NCI-H1694 (cell line): ENCODE measurements around the gene RPL26.
"Not testable (repeated sequence)": the region's sequence is repeated elsewhere in the genome, so short reads cannot be mapped to it uniquely, and the experiment has no call there.

Experiments used
- DNase-seq: peaks from one replicate; lab custom pipeline; 2025; lab: John Stamatoyannopoulos, UW

Gene RPL26

DNA sequence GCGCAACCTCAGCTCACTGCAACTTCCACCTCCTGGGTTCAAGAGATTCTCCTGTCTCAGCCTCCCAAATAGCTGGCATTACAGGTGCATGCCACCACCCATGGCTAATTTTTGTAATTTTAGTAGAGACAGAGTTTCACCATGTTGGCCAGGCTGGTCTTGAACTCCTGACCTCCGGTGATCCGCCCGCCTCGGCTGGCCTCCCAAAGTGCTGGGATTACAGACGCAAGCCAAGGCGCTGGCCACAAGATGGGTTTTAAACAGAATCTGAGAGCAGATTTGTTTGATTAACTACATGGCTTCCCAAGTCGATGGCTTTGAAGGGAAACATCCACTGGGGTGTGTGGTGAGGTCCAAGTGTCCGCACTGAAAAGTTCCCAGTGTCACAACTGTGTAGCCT, 11.5 kb upstream of the RPL26 start:
- not testable (repeated sequence) for DNase-seq

DNA sequence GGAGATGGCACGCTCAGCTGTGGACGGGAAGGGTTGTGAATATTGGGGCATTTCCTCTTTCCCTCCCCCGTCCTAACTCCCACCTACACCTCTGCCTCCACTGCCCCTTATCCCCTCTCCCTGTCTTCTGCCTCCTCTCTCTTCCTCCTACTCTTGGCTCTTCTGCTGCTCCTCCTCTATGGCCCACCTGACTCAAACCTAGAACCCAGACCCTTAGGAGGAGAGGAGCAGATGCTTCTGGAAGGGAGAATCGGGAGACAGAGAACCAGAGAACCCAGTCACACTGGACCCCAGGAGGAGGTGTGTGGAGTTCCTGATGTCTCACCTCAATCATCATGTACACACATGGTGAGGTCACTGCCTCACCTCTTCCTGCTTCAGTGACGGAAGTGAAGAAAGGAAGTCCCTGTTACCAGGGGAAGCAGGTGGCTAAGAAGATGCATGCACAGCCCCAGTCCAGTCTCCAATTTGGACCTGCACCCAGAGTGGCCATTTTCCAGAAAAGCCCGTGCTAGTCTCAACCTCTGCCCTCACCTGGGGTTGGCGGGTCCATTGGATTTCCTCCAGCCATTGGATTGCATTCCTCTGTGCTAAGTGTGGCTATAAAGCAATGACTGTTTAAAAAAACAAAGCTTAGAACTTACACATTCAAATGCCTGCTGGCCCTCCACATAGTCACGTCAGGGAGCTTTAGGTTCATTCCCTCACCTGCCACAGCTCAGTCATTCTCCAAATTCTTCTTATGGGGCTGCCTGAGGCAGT, 10.7 kb upstream of the RPL26 start:
- DNase-seq: no peak

DNA sequence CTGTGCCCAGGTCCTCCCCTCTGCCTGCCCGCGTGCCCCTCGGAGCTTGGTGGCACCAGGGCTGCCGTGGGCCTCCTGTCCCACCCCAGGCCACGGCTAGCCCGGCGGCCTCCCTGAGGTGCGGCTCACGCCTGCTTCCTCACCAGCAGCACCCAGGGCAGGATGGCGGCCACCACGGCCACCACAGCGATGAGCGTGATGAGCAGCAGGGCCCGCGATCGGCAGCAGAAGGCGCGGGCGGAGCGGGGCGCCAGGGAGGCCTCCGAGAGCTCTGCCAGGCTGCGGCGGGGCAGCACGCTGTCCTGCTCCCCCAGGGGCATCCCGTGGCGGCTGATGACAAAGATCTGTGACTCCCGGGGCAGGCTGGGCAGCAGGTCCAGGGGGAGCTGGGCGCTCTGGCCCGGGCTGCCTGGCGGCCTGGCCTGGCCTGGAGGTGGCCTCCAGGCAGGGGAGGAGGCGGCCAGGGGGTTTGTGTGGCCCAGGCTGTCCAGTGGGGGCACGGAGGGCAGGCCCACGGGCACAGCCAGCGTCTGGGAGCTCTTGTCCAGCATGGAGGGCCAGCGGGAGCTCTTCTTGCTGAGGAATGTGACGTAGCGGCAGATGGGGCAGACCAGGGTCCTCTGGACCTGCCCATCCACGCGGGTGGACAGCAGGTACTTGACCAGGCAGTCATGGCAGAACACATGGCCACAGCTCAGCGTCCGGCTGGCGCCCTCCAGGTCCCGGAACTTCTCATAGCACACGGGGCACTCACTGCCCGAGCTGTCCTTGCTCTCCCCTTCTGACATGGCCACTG, 9.9 kb upstream of the RPL26 start:
- no peak for DNase-seq

DNA sequence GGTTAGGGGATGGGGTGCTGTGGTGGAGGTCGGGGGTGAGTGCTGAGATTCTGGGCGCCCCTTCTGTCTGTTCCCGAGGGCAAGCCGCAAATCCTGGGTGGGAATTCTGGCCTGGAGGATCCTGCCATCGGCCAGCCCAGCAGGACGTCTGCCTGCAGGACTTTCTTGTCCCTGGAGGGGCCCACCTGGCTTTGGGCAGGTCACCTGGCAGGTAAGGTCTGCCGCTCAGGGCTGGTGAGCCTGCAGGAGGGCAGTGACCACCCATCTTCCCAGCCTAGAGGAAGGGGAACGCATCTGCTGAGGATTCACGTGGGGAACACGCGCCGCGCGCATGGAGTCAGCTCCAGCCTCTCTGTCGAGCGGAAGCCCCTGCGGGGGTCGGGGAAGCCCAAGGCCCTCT, 9.3 kb upstream of the RPL26 start:
- no peak for DNase-seq

DNA sequence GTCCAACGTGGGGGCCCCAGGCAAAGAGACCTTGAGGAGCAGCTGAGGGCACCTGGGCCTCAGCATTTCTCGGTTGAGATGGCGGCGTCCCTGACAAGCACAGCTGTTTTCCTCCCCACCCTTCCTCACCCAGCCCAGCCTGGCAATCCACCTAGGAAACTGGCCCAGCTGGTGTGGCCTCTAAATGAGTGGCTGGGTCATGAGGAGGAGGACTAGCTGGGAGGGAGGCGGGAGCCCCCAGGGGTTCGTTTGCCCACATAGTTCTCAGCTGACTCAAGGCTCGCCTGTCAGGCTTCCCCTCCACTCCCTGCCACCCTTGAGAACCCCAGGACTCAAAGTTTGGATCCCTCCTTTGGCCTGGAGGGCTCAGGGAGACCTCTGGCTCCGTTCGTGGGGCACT, 8.7 kb upstream of the RPL26 start:
- no peak for DNase-seq

DNA sequence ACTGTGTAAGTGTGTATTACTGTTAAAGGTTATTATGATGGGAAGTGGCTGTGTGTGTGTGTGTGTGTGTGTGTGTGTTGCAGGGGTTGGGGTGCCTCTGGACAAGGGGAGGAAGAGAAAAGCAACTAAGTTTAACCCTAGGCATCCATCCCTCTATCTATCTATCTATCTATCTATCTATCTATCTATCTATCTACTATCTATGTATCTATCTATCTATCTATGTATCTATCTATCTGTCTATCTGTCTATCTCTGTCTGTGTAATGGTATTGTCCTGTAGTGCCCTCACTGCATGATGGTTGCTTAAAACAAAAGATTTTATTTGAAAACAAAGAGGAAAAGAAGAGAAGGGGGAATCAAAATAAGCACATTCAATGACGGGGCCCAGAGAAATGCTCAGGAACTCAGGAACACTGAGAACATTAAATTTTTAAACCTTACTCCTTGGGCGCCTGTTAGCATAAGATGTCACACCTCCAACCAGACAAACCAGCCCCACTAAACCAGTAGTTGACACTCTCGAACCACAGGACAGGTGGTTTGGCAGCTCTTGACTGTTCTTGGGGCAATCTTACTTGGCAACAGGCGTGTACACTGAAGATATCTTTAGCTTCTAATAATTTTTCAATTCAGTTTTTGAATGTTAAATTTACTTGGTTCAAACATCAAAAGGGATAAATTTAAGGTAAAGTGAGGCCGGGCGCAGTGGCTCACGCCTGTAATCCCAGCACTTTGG, 5.1 kb upstream of the RPL26 start:
- DNase-seq: no peak

DNA sequence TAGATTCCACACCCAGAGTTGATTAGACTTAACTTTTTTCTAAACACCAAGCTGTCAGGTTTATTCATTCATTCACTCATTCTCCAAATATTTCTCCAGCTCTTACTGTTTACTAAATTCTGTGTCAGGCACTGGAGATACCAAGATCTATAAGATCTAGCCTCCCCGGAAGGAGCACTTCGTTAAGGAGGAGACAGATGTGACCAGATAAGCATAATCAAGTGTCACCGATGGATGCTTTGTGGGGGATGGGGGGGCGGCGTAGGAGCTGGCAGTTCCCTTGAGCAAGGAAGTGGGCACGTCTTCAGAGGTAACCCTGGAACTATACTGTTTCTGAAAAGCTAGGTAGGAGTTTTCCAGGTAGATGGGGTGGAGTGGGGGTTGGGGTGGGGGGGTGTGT, 3.8 kb upstream of the RPL26 start:
- DNase-seq: no peak

DNA sequence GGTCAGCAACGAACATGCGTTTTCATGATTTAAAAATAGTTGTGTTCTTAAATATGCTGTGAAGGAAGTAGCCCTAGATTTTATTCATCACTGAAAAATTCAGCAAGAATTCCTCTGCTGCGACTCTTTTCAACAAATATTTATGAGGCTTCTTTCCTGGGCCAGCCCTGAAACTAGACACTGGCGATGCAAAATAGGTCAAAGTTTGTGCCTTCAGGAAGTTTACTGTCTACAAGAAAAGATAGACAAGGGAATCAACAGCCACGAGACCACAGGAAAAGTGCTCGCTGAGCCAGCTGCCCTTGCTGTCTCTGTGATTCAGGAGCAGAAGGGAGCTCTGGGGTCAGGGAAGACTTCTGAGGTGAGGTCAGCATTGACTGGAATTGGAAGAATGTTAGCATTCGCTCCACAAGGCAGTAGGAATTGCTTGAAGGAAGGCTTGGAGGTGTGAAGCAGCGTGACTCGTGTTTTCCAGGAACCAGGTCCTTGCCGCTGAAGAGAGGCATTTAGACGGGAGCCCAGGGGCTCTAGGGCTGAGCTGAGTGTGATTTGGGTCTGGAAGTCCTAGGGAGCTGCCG, 1.9 kb upstream of the RPL26 start:
- no peak for DNase-seq

DNA sequence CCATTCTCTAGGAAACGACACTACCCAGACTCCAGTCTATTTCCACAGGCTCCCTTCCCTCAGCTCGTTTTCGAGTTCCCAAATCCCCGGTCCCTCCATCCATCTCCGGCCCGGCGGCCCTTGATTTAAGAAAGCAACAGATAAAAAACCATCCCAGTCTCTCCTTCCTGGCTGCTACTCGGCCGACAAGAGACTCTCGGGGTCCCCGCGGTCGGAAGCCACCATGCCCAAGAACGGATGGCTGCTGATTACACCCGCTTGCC, 182 bp downstream of the RPL26 start:
- no peak for DNase-seq

DNA sequence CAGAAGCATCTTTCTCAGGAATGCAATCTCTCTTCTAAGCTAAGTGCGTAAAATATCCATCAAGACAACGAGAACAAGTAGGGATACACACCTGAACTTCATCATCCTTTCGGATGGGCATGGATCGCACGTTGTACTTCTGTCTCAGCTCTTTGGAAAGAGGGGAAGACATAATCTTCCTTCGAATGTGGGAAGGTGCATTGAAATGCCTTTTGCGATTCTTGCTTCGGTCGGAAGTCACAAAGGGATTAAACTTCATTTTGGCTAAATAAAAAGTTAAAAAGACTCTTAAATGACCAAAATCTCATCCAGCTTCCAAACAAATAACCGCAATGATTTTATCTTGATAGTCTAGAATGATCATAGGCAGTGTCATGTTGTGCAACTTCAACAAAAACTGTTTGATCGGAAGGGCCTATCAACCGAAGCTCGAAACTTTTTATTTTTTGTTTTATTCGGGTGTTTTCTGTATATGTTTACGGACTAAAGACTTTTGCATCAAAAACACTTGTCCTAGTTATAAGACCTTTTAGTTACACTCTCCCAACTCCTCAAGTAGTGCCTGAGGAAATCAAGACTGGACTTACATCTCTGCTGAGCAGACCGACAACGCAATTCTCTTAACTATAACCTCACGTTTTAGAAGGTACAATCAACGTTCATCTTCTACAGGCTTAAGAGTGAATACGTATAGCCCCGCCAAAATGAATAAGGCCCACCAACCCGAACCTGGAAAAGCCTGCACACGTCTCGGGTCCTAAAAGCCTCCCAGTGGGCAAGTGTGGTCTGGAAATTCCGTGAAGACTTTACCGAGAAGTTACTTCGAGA, 727 bp downstream of the RPL26 start:
- DNase-seq: peak; percentile 16

DNA sequence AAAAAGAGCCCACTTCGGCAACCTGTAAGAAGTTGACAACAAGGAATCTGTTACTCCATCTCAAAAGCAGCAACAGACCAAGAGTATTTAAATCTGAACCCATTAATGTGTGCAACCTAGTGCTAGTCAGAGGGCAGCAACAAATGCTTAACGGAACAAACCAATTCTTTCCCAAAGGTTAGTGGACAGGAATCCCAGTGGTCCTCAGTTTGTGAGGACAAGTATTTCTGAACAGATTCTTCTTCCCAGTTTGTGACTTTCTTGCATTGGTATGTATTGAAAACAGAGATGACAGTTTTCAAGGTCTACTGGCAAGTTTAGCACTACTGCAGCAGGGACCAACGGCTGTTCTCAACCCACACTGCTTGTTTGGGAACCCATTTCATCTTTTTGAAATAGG, 2.9 kb downstream of the RPL26 start:
- no peak for DNase-seq

DNA sequence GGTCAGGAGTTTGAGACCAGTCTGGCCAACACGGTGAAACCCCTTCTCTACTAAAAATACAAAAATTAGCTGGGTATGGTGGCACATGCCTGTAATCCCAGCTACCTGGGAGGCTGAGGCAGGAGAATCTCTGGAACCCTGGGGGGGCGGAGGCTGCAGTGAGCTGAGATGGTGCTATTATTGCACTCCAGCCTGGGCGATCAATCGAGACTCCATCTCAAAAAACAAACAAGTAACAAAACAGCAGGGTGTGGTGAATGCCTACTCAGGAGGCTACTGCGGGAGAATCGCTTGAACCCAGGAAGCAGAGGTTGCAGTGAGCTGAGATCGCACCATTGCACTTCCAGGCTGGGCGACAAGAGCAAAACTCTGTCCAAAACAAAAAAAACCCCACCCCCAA, 4.9 kb downstream of the RPL26 start:
- not testable (repeated sequence) for DNase-seq

DNA sequence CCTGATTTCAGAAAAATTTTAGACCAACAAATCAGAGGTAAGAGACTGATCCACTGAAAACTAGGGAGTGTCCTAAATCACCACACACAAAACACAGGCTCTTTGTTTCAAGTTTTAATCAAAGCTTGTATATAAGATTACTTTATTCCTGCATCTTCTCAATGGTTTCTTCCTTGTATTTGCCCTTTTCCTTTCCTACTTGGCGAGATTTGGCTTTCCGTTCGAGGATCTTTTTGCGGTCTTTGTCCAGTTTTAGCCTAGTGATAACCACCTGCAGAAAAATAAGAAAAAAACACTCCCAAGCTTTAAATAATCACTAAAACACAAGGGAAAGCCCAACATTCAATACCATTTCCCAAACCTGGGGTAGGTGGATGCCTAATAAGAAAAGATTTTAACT, 5.6 kb downstream of the RPL26 start:
- no peak for DNase-seq

DNA sequence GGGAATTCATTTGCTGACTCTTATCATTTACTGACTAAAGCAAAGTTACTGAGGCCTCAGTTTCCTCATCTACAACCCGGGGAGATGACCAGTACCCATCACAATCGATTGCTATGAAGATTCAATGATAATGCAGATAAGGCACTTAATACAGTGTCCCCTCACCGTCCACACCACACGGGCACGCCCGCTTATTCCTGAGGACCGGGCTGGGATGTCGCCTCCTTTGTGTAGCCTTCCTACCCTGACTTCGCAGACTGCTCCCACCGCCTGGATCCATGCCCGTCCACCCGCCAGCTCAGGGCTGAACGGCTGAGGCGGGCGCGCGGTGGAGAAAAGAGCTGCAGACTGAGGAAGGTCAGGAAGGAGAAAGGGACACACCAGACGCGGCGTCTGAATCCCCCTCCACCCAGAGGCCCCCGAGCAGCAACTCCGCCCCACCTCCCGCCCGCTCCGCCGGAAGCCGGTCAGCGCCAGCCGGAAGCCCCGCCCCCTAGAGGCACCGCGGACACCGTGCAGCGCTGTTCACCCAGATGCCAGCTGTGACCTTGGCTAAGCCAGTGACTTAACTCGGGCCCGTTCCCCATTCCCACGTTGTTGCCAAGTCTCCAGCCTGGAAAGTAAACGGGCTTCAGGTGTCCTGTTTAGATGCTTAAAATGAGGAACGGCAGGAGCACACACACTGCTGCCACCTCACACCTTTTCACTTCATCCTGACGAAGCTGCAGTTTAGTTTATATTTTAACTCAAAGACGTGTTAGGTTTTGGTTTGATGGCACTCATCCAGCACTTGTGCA, 6.5 kb downstream of the RPL26 start, which contains the start of gene KRABD2:
KRABD2 (minus strand) TSS at position 434 of the 797 bp plus-strand sequence.
- DNase-seq: peak; percentile 87

DNA sequence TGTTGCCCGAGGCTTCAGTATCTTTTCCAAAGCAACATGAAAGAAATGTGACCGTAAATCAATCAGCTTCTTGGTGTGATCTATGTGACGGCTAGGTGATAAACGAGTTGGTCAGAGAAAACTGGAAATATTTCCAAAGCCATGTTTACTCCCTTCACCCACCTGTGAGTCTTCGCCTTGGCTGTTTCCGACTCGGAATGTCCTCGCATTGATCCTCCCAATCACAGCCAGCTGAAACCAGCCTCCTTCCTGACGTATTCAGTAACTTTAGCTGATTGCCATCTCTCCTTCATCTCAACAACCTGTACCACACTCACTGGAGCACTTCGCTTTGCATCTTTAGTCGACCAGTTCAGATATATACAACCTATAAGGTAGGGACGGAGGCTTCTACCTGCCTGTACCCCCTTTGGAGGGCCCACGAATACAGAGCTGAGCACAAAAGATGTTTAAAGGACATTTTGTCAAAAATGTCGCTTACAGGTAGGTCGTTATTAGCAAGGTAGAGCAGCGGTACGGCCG, 7.2 kb downstream of the RPL26 start:
- no peak for DNase-seq

DNA sequence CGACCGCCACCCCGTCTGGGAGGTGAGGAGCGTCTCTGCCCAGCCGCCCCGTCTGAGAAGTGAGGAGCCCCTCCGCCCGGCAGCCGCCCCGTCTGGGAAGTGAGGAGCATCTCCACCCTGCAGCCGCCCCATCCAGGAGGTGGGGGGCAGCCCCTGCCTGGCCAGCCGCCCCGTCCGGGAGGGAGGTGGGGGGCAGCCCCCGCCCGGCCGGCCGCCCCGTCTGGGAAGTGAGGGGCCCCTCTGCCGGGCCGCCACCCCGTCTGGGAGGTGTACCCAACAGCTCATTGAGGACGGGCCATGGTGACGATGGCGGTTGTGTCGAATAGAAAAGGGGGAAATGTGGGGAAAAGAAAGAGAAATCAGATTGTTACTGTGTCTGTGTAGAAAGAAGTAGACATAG, 9.1 kb downstream of the RPL26 start:
- DNase-seq: not testable (repeated sequence)

DNA sequence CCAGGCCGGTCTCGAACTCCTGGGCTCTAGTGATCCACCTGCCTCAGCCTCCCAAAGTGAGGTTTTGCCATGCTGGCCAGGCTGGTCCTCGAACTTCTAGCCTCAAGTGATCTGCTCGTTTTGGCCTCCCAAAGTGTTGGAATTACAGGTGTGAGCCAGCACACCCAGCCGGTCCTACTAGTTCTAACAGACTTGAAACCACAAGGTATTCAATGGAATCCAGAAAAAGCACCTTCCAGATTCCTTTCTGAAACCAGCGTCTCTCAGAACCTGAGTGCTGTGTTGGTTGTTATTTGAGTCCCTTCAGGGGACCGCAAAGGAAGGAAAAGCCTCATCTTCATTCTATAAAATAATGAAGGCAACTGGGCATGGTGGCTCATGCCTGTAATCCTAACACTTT, 10.6 kb downstream of the RPL26 start:
- DNase-seq: no peak

DNA sequence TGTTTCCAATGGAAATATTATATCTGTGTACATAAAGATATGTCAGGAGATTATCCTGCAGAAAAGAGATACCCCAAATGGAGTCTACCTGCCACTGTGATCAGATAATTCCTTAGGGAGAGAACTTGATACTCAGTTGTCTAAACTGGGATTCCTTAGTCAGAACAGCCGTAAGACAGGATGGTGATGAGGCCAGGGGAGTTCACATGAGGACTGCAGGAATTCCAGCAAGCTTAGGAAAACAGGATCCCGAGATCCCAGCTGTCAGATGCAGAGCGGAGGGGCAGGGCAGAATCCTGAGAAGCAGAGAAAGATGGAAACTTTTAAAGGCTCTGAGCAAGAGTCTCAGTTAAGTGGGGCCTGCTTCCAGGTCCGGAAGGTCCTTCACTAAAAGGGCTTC, 11.2 kb downstream of the RPL26 start:
- DNase-seq: no peak

DNA sequence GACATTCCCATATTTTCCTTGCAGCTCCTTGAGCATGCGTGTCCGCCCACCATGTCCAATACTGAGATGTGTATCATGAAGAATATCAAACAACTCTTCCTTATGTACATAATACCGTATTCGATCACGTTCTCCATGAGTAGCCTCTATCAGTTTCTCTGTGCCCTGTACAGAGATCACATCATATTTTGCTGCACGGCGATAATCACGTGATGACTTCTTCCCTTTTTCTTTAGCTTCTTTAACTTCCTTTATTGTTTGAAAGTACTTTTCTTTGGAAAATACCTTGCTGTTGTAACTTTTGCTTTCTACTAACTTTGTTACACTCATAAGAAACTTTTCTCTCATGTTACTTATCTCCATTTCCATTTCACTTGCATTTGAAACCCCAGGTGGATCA, 13.0 kb downstream of the RPL26 start:
- no peak for DNase-seq

DNA sequence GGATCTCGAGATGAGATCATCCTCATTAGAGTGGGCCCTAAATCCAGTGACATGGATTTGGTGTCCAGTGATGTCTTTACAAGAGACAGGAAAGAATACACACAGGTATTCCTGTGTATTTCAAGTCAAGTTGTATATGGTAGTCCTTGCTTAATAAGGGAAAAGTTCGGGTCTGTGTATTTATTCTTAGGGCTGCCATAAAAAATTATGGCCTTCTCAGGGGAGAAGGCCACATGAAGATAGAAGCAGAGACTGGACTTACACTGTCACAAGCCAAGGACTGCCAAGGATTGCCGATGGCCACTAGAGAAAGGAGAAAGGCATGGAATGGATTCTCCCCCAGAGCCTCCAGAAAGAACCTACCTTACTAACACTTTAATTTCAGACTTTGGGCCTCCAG, 14.8 kb downstream of the RPL26 start:
- DNase-seq: no peak

DNA sequence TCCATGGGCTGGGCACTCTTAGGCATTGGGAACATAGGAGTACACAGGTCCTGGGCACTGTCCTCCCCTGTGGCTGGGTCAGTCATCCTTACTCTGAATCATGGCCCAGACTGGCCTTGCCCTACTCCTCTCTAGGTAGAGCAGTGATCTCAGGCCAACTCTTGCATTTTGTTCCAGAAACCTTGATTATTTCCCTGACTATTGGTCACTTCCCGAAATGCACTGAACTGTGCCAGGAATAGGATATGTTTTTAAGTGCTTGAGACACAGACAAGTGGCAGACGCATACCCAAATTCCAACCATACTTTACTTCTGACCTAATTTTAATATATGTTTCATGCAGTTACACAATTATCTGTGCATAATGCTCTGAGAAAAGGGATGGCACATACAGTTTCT, 16.8 kb downstream of the RPL26 start:
- no peak for DNase-seq
